ENCODE results near the gene GFY.

GFY gene

DNA sequence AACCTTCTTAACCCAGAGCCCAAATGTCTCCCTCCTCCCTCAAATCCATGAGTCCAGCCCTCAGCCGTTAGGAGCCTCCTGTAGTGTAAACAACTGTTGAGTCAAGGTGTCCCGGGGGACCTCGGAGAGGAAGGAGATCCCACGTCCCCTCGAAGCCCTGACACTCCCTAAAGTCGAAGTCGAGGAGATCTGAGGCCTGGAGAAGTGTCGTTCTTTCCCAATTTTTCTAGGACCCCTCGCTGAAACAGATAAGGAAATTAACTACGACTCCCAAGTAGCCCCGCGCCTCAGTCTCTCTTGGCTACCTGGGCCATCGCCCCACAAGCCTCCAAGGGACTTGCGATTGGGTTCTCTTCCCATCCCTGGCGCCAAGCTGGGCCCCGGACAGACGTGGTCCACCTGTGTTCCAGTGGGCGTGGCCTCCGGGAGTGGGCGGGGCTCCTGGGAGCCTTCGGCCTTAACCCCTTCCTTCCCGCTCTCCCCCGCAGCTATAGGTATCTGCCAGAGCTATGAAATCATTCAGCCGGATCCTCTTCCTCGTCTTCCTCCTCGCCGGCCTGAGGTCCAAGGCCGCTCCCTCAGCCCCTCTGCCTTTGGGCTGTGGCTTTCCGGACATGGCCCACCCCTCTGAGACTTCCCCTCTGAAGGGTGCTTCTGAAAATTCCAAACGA, 869 bp downstream of the GFY start:
- in situ Hi-C loops (cut with MboI; ENCODE audit: low sequenced_read_pairs, unreplicated experiment): loop anchor here (25.0 kb wide), 1 partner anchor 164 kb away; no protein-coding TSS in a partner anchor
- TF ChIP-seq, protein P1, sequence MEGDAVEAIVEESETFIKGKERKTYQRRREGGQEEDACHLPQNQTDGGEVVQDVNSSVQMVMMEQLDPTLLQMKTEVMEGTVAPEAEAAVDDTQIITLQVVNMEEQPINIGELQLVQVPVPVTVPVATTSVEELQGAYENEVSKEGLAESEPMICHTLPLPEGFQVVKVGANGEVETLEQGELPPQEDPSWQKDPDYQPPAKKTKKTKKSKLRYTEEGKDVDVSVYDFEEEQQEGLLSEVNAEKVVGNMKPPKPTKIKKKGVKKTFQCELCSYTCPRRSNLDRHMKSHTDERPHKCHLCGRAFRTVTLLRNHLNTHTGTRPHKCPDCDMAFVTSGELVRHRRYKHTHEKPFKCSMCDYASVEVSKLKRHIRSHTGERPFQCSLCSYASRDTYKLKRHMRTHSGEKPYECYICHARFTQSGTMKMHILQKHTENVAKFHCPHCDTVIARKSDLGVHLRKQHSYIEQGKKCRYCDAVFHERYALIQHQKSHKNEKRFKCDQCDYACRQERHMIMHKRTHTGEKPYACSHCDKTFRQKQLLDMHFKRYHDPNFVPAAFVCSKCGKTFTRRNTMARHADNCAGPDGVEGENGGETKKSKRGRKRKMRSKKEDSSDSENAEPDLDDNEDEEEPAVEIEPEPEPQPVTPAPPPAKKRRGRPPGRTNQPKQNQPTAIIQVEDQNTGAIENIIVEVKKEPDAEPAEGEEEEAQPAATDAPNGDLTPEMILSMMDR (IDR thresholded peaks at IDR 0.05; ENCODE audit: borderline replicate concordance, control extremely low read depth, extremely low read depth, insufficient read depth, missing control alignments): no peak
- peak; percentile 38 for DNase-seq (ENCODE audit: low spot score)

DNA sequence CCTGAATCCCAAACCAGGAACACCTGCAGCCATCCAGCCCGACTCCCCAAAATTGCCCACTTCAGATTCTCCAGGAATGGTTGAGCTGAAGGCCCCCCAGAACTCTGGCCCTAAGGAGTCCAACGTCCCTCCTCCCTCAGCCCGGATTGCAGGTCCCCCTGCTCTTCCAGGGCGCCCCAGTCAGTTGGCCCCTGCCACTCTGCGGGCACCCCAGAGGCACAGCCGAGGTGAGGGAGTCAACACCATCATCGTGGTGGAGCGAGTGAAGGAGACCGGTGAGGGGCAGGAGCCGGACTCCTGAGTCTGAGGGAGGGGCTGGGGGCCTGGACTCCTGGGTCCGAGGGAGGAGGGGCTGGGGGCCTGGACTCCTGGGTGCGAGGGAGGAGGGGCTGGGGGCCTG, 2.2 kb downstream of the GFY start:
- in situ Hi-C loops (cut with MboI; ENCODE audit: low sequenced_read_pairs, unreplicated experiment): loop anchor here (25.0 kb wide), 1 partner anchor 165 kb away; no protein-coding TSS in a partner anchor
- TF ChIP-seq, protein P1 (IDR thresholded peaks at IDR 0.05; ENCODE audit: borderline replicate concordance, control extremely low read depth, extremely low read depth, insufficient read depth, missing control alignments): no peak
- DNase-seq (ENCODE audit: low spot score): no peak

DNA sequence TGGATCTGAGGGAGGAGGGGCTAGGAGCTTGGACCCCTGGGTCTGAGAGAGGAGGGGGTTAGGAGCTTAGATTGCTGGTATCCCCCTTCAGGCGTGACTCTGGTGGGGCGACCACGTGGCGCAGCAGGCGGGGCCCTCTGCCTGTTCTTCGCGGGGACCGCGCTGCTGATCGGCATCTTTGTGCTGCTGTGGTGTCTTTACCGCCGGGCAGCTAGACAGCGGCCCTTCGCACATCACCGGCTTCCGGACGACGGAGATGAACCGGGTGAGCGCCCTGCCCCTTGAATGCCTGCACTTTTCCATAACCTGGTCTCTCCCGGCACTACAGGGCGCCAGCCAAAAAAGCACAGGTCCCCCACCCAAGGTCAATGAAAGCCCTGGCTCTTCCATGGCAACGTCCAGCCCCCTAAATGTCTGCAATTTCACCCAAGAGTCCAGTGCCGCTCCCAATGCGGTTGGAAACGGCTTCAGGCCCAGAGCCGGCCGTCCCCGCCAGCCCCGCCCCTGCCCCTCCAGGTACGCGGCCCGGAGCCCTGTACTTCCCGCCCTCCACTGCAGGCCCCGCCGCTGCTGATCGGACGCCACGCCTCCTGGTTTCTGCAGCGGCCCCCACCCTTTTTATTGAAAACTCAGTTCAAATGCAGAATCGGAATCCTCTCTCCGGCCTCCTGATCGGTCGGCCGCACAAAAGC, 2.8 kb downstream of the GFY start:
- TF ChIP-seq, protein P1 (IDR thresholded peaks at IDR 0.05; ENCODE audit: borderline replicate concordance, control extremely low read depth, extremely low read depth, insufficient read depth, missing control alignments): no peak
- DNase-seq (ENCODE audit: low spot score): peak; percentile 72
- in situ Hi-C loops (cut with MboI; ENCODE audit: low sequenced_read_pairs, unreplicated experiment): loop anchor here (25.0 kb wide), 1 partner anchor 166 kb away; no protein-coding TSS in a partner anchor

DNA sequence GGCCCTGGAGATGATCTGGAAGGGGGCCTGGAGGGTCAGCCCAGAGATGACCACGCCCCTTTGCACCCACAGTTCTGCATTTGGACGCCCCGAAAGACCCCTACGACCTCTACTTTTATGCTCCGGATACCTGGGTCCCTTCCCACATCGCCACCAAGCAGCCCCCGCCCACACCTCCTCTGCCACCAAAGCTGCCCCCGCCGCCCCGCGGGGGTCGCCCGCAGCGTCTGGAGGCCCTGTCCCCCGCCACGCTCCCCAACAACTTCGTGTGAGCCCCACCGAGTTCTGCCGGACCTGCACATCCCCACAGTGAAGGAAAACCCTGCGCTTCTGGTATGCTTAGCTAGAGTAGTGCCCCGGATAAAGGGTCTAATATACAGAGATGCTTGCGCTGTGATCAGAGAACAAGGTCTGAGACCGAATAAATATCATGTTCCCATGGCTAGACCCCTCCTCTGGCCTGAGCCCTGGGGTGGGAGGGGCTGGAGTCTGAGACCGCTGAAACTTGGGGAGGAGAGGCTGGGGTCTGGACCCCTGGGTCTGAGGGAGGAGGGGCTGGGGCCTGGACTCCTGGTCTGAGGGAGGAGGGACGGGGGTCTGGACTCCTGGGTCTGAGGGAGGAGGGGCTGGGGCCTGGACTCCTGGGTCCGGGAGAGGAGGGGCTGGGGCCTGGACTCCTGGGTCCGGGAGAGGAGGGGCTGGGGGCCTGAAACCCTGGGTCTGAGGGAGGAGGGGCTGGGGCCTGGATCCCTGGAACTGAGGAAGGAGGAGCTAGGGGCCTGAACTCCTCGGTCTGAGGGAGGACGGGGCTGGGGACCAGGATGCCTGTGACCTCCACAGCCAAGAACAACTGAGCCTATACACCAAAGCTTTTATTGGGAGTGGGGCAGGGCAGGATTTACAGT, 3.6 kb downstream of the GFY start:
- TF ChIP-seq, protein P1 (IDR thresholded peaks at IDR 0.05; ENCODE audit: borderline replicate concordance, control extremely low read depth, extremely low read depth, insufficient read depth, missing control alignments): no peak
- in situ Hi-C loops (cut with MboI; ENCODE audit: low sequenced_read_pairs, unreplicated experiment): loop anchor here (25.0 kb wide), 1 partner anchor 166 kb away; no protein-coding TSS in a partner anchor
- no peak for DNase-seq (ENCODE audit: low spot score)

- peak; percentile 33 for DNase-seq (ENCODE audit: low spot score)
- in situ Hi-C loops (cut with MboI; ENCODE audit: low sequenced_read_pairs, unreplicated experiment): loop anchor here (25.0 kb wide), 1 partner anchor 168 kb away; no protein-coding TSS in a partner anchor
These were observed 5.0 kb downstream of the GFY start for GRCh38 chr19:49430172-49430677.

More at GRCh38 chr19:49430172-49430677, 5.0 kb downstream of the GFY start:
- TF ChIP-seq, protein P1 (IDR thresholded peaks at IDR 0.05; ENCODE audit: borderline replicate concordance, control extremely low read depth, extremely low read depth, insufficient read depth, missing control alignments): no peak
